ENCODE data around the gene BTBD7. TPM values are rescaled to one million over a fixed set of nuclear protein-coding genes. Genes with fewer than 3 reads are reported as not detected.

BTBD7 gene
- total and polyA plus RNA-seq, 2 experiments from 2014 or later, result 24.4 to 32.8 TPM

GRCh38 chr14:93245764-93246420 lies 86.9 kb downstream of the BTBD7 start:
- Mint-ChIP-seq H3K4me3 (no peak overlapping the region), H3K27me3 (ENCODE audit: insufficient read depth, low read depth, poor library complexity) (peaks cover 2% of the 10 kb centered on the region), H3K27ac (no peak overlapping the region), H3K36me3 (ENCODE audit: low read depth) (peaks cover 30% of the 10 kb centered on the region), H3K4me1 (peaks cover 9% of the 10 kb centered on the region; the same call in 2 of the 3 replicates), H3K9me3 (no peaks in the 10 kb centered on the region)
- TF ChIP-seq NANOG (IDR thresholded peaks at IDR 0.05; ENCODE audit: borderline replicate concordance) (no peak), CREB1 (CRISPR knock-in tag; IDR thresholded peaks at IDR 0.05; ENCODE audit: low read depth) (no peak), ZNF114 (CRISPR knock-in tag; IDR thresholded peaks at IDR 0.05) (no peak), ZNF331 (CRISPR knock-in tag; IDR thresholded peaks at IDR 0.05; ENCODE audit: low read depth) (no peak), STAT1 (IDR thresholded peaks at IDR 0.05; ENCODE audit: unreplicated experiment) (no peak), REST (IDR thresholded peaks at IDR 0.05; ENCODE audit: unreplicated experiment) (no peak), EZH2phosphoT487 (IDR thresholded peaks at IDR 0.05; ENCODE audit: unreplicated experiment) (no peak), CTCF (conservative IDR thresholded peaks at IDR 0.05; ENCODE audit: low read depth in 2 of 2) (no peak), EZH2 (IDR thresholded peaks at IDR 0.05; ENCODE audit: low read depth, unreplicated experiment) (no peak), ETS1 (IDR thresholded peaks at IDR 0.05) (no peak), ZNF462 (CRISPR knock-in tag; IDR thresholded peaks at IDR 0.05) (no peak), POLR2AphosphoS5 (IDR thresholded peaks at IDR 0.05; ENCODE audit: low read depth) (no peak)
- Histone ChIP-seq H3K4me3 (no peak overlapping the region), H3K79me2 (replicated peaks; ENCODE audit: insufficient read depth) (no peaks in the 10 kb centered on the region), H4K20me1 (replicated peaks; ENCODE audit: insufficient read depth) (no peaks in the 10 kb centered on the region), H3K9me2 (ENCODE audit: insufficient read depth) (no peaks in the 10 kb centered on the region), H2AFZ (no peak overlapping the region), H3F3A (replicated peaks; ENCODE audit: low read depth) (no peaks in the 10 kb centered on the region), H3K27me3 (ENCODE audit: insufficient read depth) (no peaks in the 10 kb centered on the region), H3K27ac (ENCODE audit: low read depth) (no peak overlapping the region), H3K4me2 (no peak overlapping the region), H3K36me3 (ENCODE audit: insufficient read depth) (peaks cover 17% of the 10 kb centered on the region), H3K4me1 (ENCODE audit: insufficient read depth) (no peaks in the 10 kb centered on the region)
- ATAC-seq (no peak), DNase-seq (ENCODE audit: low spot score) (no peak)

Measured in GM23338 (cell line).